NAMALWA (cell line): ENCODE results near the gene ANKS4B.
"Not testable (repeated sequence)": the region's sequence is repeated elsewhere in the genome, so short reads cannot be mapped to it uniquely, and the experiment has no call there.

ENCODE experiments used
- DNase-seq: peaks from one replicate; pipeline ENCODE4 v3.0.0-alpha.2; 2015; ENCODE audit warnings: low spot score

Gene ANKS4B

GRCh38 chr16:21219551-21219950 is 13.9 kb upstream of the ANKS4B start:
- no peak for DNase-seq

- DNase-seq = no peak
Observed at GRCh38 chr16:21222495-21223337, 10.8 kb upstream of the ANKS4B start.

DNA sequence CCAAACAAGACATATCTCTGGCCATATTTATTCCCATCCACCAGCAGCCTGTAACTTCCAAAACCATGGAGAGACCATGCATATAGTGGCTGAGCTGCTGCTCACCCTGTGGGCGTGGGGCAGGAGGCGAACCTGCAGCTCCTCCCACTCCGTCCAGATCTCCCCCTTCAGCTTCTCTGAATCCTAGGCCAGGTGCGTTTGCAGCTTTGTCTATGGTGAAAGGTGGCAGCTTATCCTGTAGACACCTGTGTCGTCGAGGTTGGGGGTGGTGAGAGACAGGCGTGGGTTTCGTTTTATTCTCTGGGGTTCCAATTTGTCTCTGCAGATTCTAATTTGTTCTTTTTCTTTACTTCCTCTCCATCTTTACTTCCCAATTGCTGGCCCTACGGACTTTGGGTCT is 9.7 kb upstream of the ANKS4B start:
- DNase-seq = no peak

- DNase-seq = no peak
Observed at GRCh38 chr16:21224800-21225199, 8.7 kb upstream of the ANKS4B start.

DNA sequence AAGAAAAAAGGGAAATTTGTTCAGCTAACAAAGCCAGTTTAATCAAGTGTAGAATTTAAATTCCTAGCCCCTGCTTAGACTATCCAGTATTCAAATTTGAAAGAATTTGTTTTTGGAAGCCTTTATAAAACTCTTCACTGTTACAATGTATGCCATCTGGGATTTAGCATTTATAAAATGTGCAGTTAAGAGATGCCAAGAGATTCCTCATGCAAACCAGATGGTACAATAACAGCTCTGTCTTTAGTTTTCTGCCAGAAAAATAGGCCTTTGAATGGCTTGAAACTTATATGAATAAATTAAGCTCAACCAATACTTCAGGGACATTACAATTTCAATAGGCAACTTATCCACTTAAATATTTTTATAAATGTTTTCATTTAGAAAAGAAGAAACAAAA is 6.8 kb upstream of the ANKS4B start:
- DNase-seq = no peak

DNA sequence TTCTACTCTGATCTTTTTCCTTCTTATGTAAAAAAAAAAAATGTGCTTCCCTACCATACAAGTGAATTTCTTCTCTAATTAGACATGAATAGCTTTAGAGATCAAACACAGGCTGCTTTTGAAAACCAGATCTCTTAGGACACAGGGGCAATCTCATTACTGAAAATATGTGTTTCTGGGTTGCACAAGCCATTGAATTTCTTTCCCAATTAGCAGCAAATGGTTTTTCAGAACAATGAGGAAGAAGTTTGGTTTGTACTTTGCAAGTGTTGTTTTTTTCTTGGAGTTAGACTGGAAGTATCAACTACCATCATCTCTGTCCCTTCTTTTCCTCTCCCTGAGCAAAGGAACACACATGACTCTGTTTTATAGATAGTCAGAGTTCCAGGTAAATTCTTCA is 5.6 kb upstream of the ANKS4B start:
- no peak for DNase-seq

GRCh38 chr16:21228361-21228872 is 5.1 kb upstream of the ANKS4B start:
- DNase-seq = no peak

DNA sequence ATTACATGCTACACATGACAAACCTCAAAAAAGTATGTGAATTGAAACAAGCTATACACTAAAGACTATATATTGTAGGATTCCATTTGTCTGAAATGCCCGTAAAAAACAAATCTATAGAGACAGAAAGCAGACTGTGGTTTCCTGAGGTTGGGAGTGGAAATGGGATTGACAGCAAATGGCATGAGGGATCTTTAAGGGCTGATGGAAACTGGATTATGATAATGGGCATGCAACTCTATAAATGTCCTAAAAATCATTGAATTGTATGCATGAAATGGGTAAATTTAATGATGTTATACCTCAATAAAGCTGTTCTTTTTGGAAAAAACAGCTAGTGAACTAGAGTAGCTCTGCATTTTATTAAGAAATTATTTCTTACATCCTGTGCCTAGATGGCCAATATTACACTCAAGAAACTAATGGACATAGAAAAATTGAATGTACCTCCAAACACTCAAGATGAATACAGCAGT is 416 bp upstream of the ANKS4B start:
- no peak for DNase-seq

- DNase-seq = no peak
Observed at GRCh38 chr16:21235199-21235585, 1.7 kb downstream of the ANKS4B start.

- DNase-seq = no peak
Observed at GRCh38 chr16:21236831-21237230, 3.3 kb downstream of the ANKS4B start.

GRCh38 chr16:21239646-21240045 is 6.1 kb downstream of the ANKS4B start:
- no peak for DNase-seq

DNA sequence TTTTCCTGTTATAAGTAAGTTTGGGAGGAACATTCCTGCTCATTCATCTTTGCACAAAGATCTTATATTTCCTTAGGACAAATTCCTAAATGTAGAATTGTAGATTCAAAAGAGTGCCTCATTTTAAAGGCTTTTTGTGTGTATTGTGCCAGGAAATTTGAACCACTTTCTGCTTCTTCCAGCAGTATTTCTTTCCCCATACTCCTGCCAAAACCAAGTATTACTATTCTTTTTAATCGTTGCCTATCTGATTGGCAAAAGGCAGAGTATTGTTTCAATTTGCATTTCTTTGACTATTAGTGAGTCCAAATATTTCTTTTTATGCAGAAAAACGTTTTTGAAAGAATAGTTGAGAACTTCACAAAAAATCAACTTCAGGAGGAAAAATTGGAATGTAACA is 9.3 kb downstream of the ANKS4B start:
- DNase-seq = no peak

GRCh38 chr16:21244518-21245215 is 11.2 kb downstream of the ANKS4B start:
- DNase-seq = no peak

DNA sequence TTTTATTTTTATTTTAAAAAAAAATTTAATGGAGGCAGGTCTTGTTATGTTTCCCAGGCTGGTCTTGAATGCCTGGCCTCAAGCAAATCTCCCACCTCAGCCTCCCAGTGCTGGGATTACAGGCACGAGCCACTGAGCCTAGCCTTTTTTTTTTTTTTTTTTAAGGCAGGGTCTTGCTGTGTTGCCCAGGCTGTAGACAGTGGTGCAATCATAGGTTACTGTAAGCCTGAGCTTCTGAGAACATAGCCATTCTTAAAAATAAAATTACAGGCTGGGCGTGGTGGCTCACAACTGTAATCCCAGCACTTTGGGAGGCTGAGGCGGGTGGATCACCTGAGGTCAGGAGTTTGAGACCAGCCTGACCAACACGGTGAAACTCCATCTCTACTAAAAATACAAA is 14.7 kb downstream of the ANKS4B start:
- not testable (repeated sequence) for DNase-seq

DNA sequence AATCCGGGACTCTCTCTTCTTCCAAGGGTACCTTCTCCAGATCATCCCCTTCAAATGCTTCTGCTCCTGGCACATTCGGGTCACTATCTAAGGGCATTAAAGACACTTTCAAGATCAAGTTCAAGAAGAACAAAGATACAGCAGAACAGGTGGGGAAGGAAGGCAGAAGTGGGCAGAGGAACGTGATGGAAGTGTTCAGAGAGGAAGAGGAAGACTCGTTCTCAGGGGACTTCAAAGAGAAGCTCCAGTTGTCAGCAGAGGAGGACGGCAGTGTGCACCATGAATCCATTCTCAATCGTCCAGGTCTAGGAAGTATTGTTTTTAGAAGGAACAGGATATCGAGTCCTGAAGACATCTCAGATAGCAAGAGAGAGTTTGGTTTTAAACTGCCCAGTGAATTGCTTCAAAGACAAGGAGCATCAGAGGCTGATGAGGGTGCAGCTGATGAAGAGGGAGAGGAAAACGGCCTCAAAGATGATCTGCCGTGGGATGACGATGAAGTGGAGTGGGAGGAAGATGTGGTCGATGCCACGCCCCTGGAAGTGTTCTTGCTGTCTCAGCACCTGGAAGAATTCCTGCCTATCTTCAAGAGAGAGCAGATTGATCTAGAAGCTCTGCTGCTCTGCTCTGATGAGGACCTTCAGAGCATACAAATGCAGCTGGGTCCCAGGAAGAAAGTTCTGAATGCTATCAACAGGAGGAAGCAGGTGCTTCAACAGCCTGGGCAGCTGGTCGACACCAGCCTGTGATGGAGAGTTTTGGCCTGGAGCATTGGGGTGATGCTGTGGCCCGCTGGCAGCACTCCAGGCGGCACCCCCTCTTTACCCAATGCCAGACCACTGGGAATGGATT is 16.8 kb downstream of the ANKS4B start:
- DNase-seq = peak; percentile 17

DNA sequence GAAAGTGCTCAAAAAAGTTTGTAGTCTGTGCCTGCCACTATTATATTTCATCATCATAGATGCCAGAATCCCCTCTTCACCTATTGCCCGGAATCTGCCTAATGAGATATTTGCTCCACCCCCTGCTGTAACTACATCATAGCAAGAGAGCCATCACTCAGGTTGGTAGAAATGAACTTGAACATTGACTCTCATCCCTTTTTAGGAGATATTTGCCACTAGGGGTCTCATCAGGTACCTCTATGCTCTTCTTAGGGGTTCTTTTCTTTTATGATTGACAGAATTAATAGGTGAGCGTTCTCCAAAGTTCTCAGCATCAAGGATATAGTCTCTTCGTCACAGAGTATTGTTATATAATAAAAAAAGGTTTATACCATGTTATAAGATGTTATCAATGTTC is 20.0 kb downstream of the ANKS4B start:
- peak; percentile 34 for DNase-seq

DNA sequence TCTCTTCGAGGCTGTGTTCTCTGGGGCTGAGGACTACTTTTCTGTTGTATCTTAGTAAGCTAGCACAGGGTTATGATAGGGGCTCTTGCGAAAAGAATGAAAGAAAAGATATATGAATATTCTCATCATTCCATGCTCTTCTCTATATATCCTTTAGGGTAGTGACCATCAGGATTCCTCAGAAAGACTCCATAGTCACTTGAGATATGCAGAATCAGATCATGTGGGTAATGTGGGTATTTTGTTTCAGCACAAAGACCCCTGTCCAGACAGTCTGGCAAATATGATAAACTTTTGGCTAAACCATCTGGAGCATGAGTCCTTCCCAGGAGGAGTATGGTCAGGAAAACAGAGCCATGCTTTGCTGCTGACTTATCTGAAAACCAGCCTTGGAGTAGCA is 23.1 kb downstream of the ANKS4B start:
- DNase-seq = no peak

- no peak for DNase-seq
Observed at GRCh38 chr16:21257284-21257683, 23.8 kb downstream of the ANKS4B start.

- no peak for DNase-seq
Observed at GRCh38 chr16:21260870-21261791, 27.6 kb downstream of the ANKS4B start.

DNA sequence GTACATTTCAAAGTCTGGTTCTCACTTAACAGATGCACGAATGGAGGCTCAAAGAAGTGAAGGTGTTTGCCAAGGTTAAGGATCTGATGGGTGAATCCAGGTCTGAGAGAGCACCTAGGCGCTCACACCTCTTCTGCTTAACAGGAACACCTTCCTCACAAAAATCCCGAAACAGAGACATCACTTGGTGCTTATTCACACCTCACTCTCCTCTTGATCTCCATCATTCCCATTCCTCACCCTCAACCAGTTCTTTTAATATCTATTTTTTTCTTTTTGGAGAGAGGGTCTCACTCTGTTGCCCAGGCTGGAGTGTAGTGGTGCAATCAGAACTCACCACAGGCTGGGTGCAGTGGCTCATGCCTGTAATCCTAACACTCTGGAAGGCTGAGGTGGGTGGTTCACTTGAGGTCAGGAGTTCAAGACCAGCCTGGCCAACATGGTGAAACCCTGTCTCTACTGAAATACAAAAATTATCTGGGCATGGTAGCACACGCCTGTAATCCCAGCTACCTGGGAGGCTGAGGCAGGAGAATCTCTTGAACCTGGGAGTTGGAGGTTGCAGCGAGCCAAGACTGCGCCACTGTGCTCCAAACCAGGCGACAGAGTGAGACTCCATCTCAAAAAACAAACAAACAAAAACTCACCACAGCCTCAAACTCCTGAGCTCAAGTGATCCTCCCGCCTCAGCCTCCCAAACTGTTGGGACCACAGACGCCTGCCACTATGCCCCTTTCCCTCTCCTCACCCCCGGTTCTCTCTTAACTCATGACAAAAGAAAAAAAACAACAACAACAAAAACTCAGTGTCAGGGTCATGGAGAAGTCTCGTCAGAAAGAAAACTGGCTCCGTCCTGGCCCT is 29.5 kb downstream of the ANKS4B start:
- no peak for DNase-seq
